ENCODE data around the gene SYK. TPM values are rescaled to one million over a fixed set of nuclear protein-coding genes. Genes with fewer than 3 reads are reported as not detected.

SYK gene
- total and polyA plus RNA-seq, 2 of the 13 experiments (the other 11 are each of a cell fraction or from before 2014, with no cell fraction given) = not detected

DNA sequence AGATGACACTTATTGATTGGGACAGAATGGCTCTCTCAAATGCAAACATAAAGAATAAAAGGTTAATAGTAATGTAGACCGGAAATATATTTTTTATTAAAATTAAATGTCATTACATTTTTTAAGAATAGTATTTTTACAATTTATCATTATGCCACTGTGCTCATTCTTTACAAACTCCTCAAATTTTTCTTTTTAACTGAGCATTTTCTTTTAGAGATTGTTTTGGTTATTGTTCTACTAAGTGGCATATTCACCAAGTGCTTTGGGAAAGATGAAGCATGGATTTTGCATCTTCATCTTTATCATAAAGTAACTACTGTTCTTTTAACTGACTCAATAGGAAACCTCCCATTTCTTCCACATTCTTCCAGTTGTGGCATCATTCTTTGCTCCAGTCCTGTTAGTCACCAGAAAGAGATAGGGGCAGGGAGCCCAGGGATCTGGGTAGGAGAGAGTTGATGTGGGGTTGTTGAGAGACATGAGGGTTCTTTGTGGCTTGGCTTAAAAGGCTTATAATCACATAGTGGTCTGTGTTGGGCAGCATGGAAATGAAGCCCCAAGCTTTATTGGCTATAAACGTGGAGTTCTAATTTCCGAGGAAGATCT lies 69.8 kb downstream of the SYK start:
- no peaks in the 10 kb centered on the region for H4K20me1 ChIP-seq (ENCODE audit: insufficient read depth, low read length)
- no peak overlapping the region for H3K4me3 ChIP-seq (replicated peaks in 1 of 3; ENCODE audit: insufficient read depth in 1 of 3, low read depth in 2 of 3, low read length in 3 of 3)
- BruUV-seq (replicated peaks) = no TSS peak
- CTCF ChIA-PET (ENCODE audit: low intra/inter-chr PET ratio, low total read pairs) = interaction anchor here (0.8 to 3.8 kb wide), 4 partner anchors 645 to 1295 kb away, joined by 3 to 22 read pairs (median 6); no protein-coding TSS in a partner anchor
- in situ Hi-C loops (cut with HindIII; ENCODE audit: extremely low pct_ligation_motif_present, low pct_unique_long_range_greater_than_20kb) (loop anchor here (10.0 to 25.0 kb wide), 3 partner anchors 634 to 1277 kb away; no protein-coding TSS in a partner anchor), intact Hi-C loops (cut with micrococcal nuclease; ENCODE audit: unreplicated experiment) (loop anchor here (2.0 to 5.0 kb wide), 2 partner anchors 554 to 729 kb away; no protein-coding TSS in a partner anchor)
- no peak overlapping the region for H2AFZ ChIP-seq (ENCODE audit: low read length)
- peaks cover 0 to 6% of the 10 kb centered on the region in 2 experiments; a peak in 1 of 5 replicates for H3K27me3 ChIP-seq (ENCODE audit: control insufficient read depth in 1 of 2, insufficient read depth in 2 of 2, low read length in 2 of 2)
- no peaks in the 10 kb centered on the region for H3K4me1 ChIP-seq (ENCODE audit: insufficient read depth, low read length)
- POLR2A ChIA-PET = no interaction called here
- H3K27ac ChIP-seq (ENCODE audit: extremely low read length, insufficient read depth, low read length) = no peak overlapping the region
- H3K36me3 ChIP-seq (replicated peaks in 1 of 2; ENCODE audit: control insufficient read depth in 1 of 2, insufficient read depth in 2 of 2, low read length in 2 of 2) = no peaks in the 10 kb centered on the region
- no peak overlapping the region for H3K9ac ChIP-seq (ENCODE audit: insufficient read depth, low read depth, low read length)
- no peak overlapping the region for H3K4me2 ChIP-seq (ENCODE audit: low read depth, low read length)
- ATAC-seq (no peak), DNase-seq (ENCODE audit: low spot score) (no peak), FAIRE-seq (no peak)
- H3K79me2 ChIP-seq (ENCODE audit: insufficient read depth, low read length) = no peaks in the 10 kb centered on the region
- no peak for TF ChIP-seq TEAD2 (CRISPR knock-in tag; IDR thresholded peaks at IDR 0.05)
- TF ChIP-seq ARID4A (CRISPR knock-in tag; IDR thresholded peaks at IDR 0.05; ENCODE audit: borderline replicate concordance) = no peak
- no peak for TF ChIP-seq FOXC1 (CRISPR knock-in tag; IDR thresholded peaks at IDR 0.05; ENCODE audit: borderline replicate concordance)
- TF ChIP-seq ZNF335 (CRISPR knock-in tag; IDR thresholded peaks at IDR 0.05) = no peak
- TF ChIP-seq JUND (CRISPR knock-in tag; IDR thresholded peaks at IDR 0.05) = no peak
- TF ChIP-seq ZNF326 (CRISPR knock-in tag; IDR thresholded peaks at IDR 0.05; ENCODE audit: borderline replicate concordance) = no peak
- TF ChIP-seq ZBTB21 (CRISPR knock-in tag; IDR thresholded peaks at IDR 0.05) = no peak
- TF ChIP-seq IKZF1 (IDR thresholded peaks at IDR 0.05) = no peak
- TF ChIP-seq CREB3 (CRISPR knock-in tag; IDR thresholded peaks at IDR 0.05) = no peak
- no peak for TF ChIP-seq ZMAT3 (CRISPR knock-in tag; conservative IDR thresholded peaks at IDR 0.05)
- TF ChIP-seq KLF12 (CRISPR knock-in tag; IDR thresholded peaks at IDR 0.05; ENCODE audit: borderline replicate concordance) = no peak
- TF ChIP-seq KDM5B (CRISPR knock-in tag; IDR thresholded peaks at IDR 0.05; ENCODE audit: borderline replicate concordance) = no peak
- TF ChIP-seq MATR3 (CRISPR knock-in tag; IDR thresholded peaks at IDR 0.05) = no peak
- TF ChIP-seq ZZZ3 (CRISPR knock-in tag; IDR thresholded peaks at IDR 0.05; ENCODE audit: borderline replicate concordance) = no peak
- no peak for TF ChIP-seq ZNF704 (CRISPR knock-in tag; IDR thresholded peaks at IDR 0.05; ENCODE audit: borderline replicate concordance)
- no peak for TF ChIP-seq SIN3A (IDR thresholded peaks at IDR 0.05; ENCODE audit: borderline replicate concordance, low read depth, low read length)
- TF ChIP-seq ZNF619 (CRISPR knock-in tag; IDR thresholded peaks at IDR 0.05) = no peak
- no peak for TF ChIP-seq ARID2 (CRISPR knock-in tag; IDR thresholded peaks at IDR 0.05; ENCODE audit: borderline replicate concordance)
- WGBS (ENCODE audit: low lambda C conversion rate) = 0% methylated on average over 3 of the region's 3 CpGs
- H3K9me3 ChIP-seq (ENCODE audit: low read length) = no peaks in the 10 kb centered on the region
